Calu3 (cell line): ENCODE data around the gene FHAD1. TPM values are rescaled to one million over a fixed set of nuclear protein-coding genes. Genes with fewer than 3 reads are reported as not detected.
A peak's percentile ranks its signal among the peaks of the same experiment; 100 is the strongest.

Source experiments
- BruUV-seq: library from RNA; stranded (reverse); fragments of 400-500 nt; replicated peaks from 2 replicates; lab custom pipeline; 2021; lab: Mats Ljungman, UMichigan
- CTCF ChIA-PET: fragments of 300-600 bp; sonication (Branson Sonifier 250); formaldehyde crosslinking; loops from one replicate; lab custom pipeline; 2022; ENCODE audit warnings: antibody characterized with exemption; lab: Charles Lee
- DNase-seq: peaks from one replicate; pipeline ENCODE4 v3.0.0; 2022
- H3K27ac Mint-ChIP-seq: one replicate; pipeline ENCODE4 v1.8.0; 2022; ENCODE audit warnings: mixed read lengths; ENCODE audit not compliant: unreplicated experiment
- H3K27me3 Mint-ChIP-seq: one replicate; pipeline ENCODE4 v1.8.0; 2022; ENCODE audit warnings: mixed read lengths; ENCODE audit not compliant: unreplicated experiment
- H3K36me3 Mint-ChIP-seq: one replicate; pipeline ENCODE4 v1.8.0; 2022; ENCODE audit warnings: mild to moderate bottlenecking, moderate library complexity, mixed read lengths; ENCODE audit not compliant: insufficient read depth, unreplicated experiment
- H3K4me1 Mint-ChIP-seq: one replicate; pipeline ENCODE4 v1.8.0; 2022; ENCODE audit warnings: mild to moderate bottlenecking, low read depth, mixed read lengths; ENCODE audit not compliant: unreplicated experiment
- H3K4me3 Mint-ChIP-seq: one replicate; pipeline ENCODE4 v1.8.0; 2022; ENCODE audit warnings: mild to moderate bottlenecking, low read depth, moderate library complexity, mixed read lengths; ENCODE audit not compliant: unreplicated experiment
- H3K9me3 Mint-ChIP-seq: one replicate; pipeline ENCODE4 v1.8.0; 2022; ENCODE audit warnings: low read depth, mixed read lengths; ENCODE audit not compliant: unreplicated experiment
- intact Hi-C: fragments of 100-400 bp; cut with micrococcal nuclease; formaldehyde crosslinking; loops from one replicate; pipeline ENCODE4 v1.10.0; 2022; ENCODE audit not compliant: unreplicated experiment
- total RNA-seq: library from RNA; stranded (reverse); gene quantifications from 2 replicates; pipeline ENCODE4 v1.2.3, GENCODE V29; 2022
- TF ChIP-seq, protein P1 (sequence below): fragments of 200-600 bp; IDR thresholded peaks from one replicate; pipeline ENCODE4 v1.8.0; 2022; ENCODE audit warnings: antibody characterized with exemption; ENCODE audit not compliant: unreplicated experiment

FHAD1 gene
- total RNA-seq, 1 experiment from 2014 or later = 2.7 TPM

DNA sequence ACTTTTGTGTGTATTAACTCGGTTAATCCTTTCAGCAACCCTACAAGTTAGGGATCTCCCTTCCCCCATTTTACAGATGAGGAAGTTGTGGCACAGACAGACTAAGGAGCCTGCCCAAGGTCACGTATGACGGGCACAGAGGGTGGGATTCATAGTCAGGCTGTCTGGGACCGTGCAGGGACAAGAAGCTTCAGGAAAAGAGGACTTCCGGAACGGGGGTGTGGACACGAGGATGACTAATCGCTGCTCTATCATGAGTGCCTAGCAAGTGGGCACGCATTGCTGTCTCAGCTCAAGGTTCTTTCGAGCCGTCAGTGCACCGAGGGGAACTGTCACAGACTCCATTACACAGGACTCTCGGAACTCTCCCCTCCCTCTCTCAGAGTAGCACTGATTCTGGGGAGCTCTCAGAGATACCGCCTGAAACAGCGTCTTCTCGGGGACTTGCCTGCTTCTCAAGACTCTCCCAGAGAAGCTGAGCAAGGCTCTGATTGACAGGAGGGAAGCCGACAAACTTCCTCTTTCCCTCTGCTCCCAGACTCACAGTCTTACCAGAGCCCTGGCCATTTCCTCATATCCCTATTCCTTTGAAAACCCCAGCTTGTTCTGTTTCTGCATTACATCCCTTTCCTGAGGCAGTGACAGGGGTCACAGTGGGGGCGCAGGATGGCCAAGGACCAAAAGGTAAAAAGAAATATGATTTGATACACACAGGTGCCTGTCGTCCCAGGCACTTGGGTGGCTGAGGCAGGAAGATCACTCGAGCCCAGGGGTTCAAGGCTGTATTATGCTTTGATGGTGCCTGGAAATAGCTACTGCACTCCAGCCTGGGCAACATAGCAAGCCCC lies 14.4 kb downstream of the FHAD1 start:
- no TSS peak for BruUV-seq
- CTCF ChIA-PET = interaction anchor here (0.7 to 0.9 kb wide), 2 partner anchors 13 to 138 kb away, joined by 3 read pairs; no protein-coding TSS in a partner anchor
- DNase-seq = peak; percentile 35
- Mint-ChIP-seq H3K4me1 (peaks cover 23% of the 10 kb centered on the region), H3K4me3 (peak overlapping the region; percentile 41), H3K27ac (peak overlapping the region; percentile 67), H3K36me3 (no peaks in the 10 kb centered on the region), H3K9me3 (no peaks in the 10 kb centered on the region), H3K27me3 (no peaks in the 10 kb centered on the region)
- intact Hi-C loops = no loop called here
- TF ChIP-seq, protein P1, sequence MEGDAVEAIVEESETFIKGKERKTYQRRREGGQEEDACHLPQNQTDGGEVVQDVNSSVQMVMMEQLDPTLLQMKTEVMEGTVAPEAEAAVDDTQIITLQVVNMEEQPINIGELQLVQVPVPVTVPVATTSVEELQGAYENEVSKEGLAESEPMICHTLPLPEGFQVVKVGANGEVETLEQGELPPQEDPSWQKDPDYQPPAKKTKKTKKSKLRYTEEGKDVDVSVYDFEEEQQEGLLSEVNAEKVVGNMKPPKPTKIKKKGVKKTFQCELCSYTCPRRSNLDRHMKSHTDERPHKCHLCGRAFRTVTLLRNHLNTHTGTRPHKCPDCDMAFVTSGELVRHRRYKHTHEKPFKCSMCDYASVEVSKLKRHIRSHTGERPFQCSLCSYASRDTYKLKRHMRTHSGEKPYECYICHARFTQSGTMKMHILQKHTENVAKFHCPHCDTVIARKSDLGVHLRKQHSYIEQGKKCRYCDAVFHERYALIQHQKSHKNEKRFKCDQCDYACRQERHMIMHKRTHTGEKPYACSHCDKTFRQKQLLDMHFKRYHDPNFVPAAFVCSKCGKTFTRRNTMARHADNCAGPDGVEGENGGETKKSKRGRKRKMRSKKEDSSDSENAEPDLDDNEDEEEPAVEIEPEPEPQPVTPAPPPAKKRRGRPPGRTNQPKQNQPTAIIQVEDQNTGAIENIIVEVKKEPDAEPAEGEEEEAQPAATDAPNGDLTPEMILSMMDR = no peak

DNA sequence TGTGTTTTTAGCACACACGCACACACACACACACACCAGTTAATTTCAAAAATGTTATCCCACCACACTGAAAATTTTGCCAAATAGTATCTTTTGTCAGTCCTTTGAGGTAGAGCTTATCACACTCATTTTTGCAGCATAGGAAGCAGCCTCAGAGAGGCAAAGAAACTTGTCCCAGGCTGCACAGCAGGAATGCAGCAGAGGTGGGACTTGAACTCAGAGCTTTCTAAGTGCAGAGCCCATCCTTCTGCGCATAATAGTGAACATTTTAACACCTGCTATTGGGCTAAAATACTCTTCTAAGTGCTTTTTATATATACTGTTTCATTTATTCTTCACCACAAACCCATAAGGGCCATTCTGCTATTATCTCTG lies 15.0 kb downstream of the FHAD1 start:
- Mint-ChIP-seq H3K4me3 (no peak overlapping the region), H3K9me3 (no peaks in the 10 kb centered on the region), H3K27me3 (no peaks in the 10 kb centered on the region), H3K27ac (peak overlapping the region; percentile 67), H3K4me1 (peaks cover 23% of the 10 kb centered on the region), H3K36me3 (no peaks in the 10 kb centered on the region)
- BruUV-seq = no TSS peak
- no peak for DNase-seq
- intact Hi-C loops = no loop called here
- TF ChIP-seq, protein P1 = no peak
- CTCF ChIA-PET = interaction anchor here (0.7 kb wide), 1 partner anchor 139 kb away, joined by 3 read pairs; no protein-coding TSS in a partner anchor

DNA sequence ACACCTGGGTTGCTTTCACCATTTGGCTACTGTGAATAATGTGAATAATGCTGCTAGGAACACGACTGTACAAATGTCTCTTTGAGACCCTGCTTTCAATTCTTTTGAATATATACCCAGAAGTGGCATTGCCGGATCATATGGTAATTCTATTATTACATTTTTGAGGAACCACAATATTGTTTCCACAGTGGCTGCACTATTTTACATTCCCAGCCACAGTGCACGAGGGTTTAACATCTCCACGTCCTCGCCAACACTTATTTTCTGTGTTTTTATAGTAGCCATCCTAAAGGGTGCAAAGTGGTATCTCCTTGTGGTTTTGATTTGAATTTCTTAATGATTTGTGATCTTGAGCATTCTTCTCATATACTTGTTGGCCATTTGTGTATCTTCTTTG lies 15.7 kb downstream of the FHAD1 start:
- Mint-ChIP-seq H3K27ac (no peak overlapping the region), H3K4me3 (no peak overlapping the region), H3K9me3 (no peaks in the 10 kb centered on the region), H3K27me3 (no peaks in the 10 kb centered on the region), H3K36me3 (no peaks in the 10 kb centered on the region), H3K4me1 (peaks cover 23% of the 10 kb centered on the region)
- intact Hi-C loops = no loop called here
- DNase-seq = no peak
- TF ChIP-seq, protein P1 = no peak
- no TSS peak for BruUV-seq
- CTCF ChIA-PET = no interaction called here

DNA sequence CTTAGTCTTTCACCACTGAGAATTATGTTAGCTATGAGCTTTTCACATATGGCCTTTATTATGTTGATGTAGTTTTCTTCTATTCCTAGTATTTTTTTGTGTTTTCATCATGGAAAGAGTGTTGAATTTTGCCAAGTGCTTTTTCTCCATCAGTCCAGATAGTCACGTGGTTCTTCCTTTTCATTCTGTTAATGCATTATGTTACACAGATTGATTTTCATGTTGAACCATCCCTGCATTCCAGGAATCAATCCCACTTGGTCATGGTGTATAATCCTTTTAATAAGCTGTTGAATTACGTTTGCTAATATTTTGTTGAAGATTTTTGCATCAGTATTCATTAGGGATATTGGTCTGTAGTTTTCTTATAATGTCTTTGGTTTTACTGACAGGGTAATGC lies 17.7 kb downstream of the FHAD1 start:
- Mint-ChIP-seq H3K9me3 (no peaks in the 10 kb centered on the region), H3K36me3 (no peaks in the 10 kb centered on the region), H3K4me1 (peaks cover 23% of the 10 kb centered on the region), H3K4me3 (no peak overlapping the region), H3K27ac (no peak overlapping the region), H3K27me3 (no peaks in the 10 kb centered on the region)
- no TSS peak for BruUV-seq
- CTCF ChIA-PET = no interaction called here
- intact Hi-C loops = no loop called here
- DNase-seq = no peak
- TF ChIP-seq, protein P1 = no peak
